DLD1 (cell line): ENCODE measurements around the gene RERE.

Experiments
- in situ Hi-C: cut with HindIII; loops from 2 replicates; pipeline ENCODE4 v1.10.0; 2017; ENCODE audit warnings: low sequenced_read_pairs

The RERE gene

GRCh38 chr1:8817412-8818324, at the start of gene RERE:
RERE (minus strand) TSS chr1:8817640.
- in situ Hi-C loops, result no loop called here

- in situ Hi-C loops, result no loop called here
Observed at GRCh38 chr1:8866792-8867415, 49.5 kb upstream of the RERE start.

GRCh38 chr1:8866173-8866791, 48.8 kb upstream of the RERE start:
- in situ Hi-C loops, result no loop called here

GRCh38 chr1:8864713-8865344, 47.4 kb upstream of the RERE start:
- in situ Hi-C loops, result no loop called here

- in situ Hi-C loops, result no loop called here
Observed at GRCh38 chr1:8863794-8864233, 46.4 kb upstream of the RERE start.

- in situ Hi-C loops, result no loop called here
Observed at GRCh38 chr1:8863138-8863537, 45.7 kb upstream of the RERE start.

- in situ Hi-C loops, result no loop called here
Observed at GRCh38 chr1:8862528-8862927, 45.1 kb upstream of the RERE start.

- in situ Hi-C loops, result no loop called here
Observed at GRCh38 chr1:8860738-8861516, 43.5 kb upstream of the RERE start.

- in situ Hi-C loops, result no loop called here
Observed at GRCh38 chr1:8858888-8859706, 41.7 kb upstream of the RERE start.

GRCh38 chr1:8858112-8858668, 40.8 kb upstream of the RERE start:
- in situ Hi-C loops, result no loop called here

GRCh38 chr1:8856689-8857412, 39.4 kb upstream of the RERE start:
- in situ Hi-C loops, result no loop called here

- in situ Hi-C loops, result no loop called here
Observed at GRCh38 chr1:8854240-8854639, 36.8 kb upstream of the RERE start.

- in situ Hi-C loops, result no loop called here
Observed at GRCh38 chr1:8851060-8851459, 33.6 kb upstream of the RERE start.

- in situ Hi-C loops, result no loop called here
Observed at GRCh38 chr1:8848663-8849386, 31.4 kb upstream of the RERE start.

GRCh38 chr1:8847990-8848389, 30.6 kb upstream of the RERE start:
- in situ Hi-C loops, result no loop called here

GRCh38 chr1:8846263-8846662, 28.8 kb upstream of the RERE start:
- in situ Hi-C loops, result no loop called here

GRCh38 chr1:8845104-8846097, 28.0 kb upstream of the RERE start:
- in situ Hi-C loops, result no loop called here
